Epithelial cell of umbilical artery (primary cell): Measurements from ENCODE around the gene CRK. TPM values are rescaled to one million over a fixed set of nuclear protein-coding genes. Genes with fewer than 3 reads are reported as not detected.

Source experiments
- total RNA-seq: library from RNA; depleted of rRNA; stranded (reverse); fragments of >200 nt; gene quantifications from 2 replicates; pipeline ENCODE4 v1.2.3, GENCODE V29; 2014

The CRK gene
- total RNA-seq, result 139 and 162 TPM in 2 replicates

DNA sequence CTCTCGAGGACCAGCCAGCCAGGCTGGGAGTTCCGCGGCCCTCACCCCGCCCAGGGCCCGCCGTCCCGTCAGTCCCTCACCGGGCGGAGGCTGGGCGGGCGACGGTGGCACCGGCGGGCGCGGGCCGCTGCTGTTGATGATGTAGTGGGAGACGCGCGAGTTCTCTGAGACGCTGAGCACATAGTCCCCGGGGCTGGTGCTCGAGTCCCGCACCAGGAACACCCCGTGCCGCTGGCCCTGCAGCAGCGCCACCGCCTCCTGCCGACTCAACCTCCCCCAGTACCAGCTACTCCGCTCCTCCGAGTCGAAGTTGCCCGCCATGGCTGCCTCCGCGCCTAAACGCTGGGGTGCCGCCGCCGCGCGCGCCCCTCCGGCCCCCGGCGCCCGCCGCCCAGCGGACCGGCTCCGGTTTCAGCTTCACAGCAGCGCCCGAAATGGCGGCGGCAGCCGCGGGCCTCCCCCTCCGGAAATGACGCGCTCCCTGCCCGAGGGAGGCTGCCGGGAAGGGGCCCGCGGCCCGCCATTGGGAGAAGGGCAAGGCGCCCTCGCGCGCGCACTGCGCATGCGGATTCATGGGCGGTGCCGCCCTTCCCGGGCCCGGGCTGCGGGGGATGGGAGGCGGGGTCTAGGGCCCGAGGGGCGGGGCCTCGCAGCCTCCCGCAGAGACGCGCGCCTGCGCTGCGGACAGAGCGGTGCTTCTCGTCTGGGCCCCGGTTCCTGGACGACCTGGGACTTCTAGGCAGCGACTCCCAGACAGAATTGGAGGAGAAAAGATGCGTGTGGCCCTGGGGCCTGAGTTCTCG is at the start of gene CRK:
Gene CRK (minus strand): TSS at position 436 of the 803 bp plus-strand sequence. CDS start 115 bp downstream, at position 321.

GRCh38 chr17:1492249-1493206 is 36.5 kb upstream of the CRK start, which contains the start of gene MYO1C:
TSS of gene MYO1C (minus strand) at chr17:1492686. CDS start at chr17:1492487, 199 bp downstream.

DNA sequence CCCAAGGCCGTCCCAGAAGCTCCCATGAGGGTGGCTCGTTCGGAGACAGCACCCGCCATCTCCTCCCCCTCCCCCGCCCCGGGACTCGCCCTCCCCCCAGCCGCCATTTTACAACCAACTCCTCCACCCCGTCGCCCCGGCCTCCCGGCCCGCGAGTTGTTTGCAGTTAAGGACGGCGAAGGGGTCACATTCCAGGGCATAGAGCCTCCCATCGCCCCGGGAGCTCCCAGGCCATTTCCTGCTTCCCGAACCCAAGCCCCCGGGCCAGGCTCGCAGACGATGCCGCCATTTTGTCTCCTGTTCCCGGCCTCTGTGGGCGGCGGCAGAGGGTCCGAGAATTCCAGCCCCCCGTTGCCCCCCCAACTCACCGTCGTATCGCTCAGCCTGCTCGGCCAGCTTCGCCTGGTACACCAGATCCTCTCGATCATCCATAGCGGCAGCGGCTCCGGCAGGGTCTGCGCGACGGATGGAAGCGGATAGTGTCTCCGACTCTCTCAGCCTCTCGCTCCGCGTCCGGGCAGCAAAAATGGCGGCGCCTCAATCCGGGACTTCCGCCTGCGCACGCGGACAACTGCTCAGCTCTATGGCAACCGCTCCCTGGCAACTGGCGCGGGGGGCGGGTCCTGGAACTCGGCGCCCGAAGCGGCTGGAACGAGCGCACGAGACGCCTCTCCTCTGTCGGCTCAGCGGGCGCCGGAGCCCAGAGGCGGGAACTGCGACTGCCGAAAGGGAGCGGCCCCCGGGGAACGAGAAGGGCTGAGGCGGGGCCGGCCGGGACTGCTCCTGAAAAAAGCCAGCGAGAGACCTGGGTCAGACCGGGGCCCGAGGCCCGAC is 56.1 kb downstream of the CRK start, which contains the start of gene YWHAE:
Gene YWHAE (minus strand): TSS at position 544 of the 834 bp plus-strand sequence. CDS start 112 bp downstream, at position 432.

Other genes starting within 250 kb of the CRK start
- not detected in 2 replicates for gene BHLHA9, start 185.8 kb downstream of the CRK start, total RNA-seq
- not detected in 2 replicates for gene TRARG1, start 176.6 kb downstream of the CRK start, total RNA-seq
- 665 and 732 TPM in 2 replicates for gene YWHAE, start 56.0 kb downstream of the CRK start, total RNA-seq
- 141 and 172 TPM in 2 replicates for gene MYO1C, start 36.5 kb upstream of the CRK start, total RNA-seq
- gene INPP5K, start 60.4 kb upstream of the CRK start, total RNA-seq, result 42.2 and 45.6 TPM in 2 replicates
- gene PITPNA, start 106.6 kb upstream of the CRK start, total RNA-seq, result 18.8 and 21.7 TPM in 2 replicates
- gene SLC43A2, start 172.6 kb upstream of the CRK start, total RNA-seq, result 12.9 and 13.0 TPM in 2 replicates
- 107 and 115 TPM in 2 replicates for gene SCARF1, start 189.5 kb upstream of the CRK start, total RNA-seq
- 10.1 and 34.0 TPM in 2 replicates for gene RILP, start 193.6 kb upstream of the CRK start, total RNA-seq
- 69.9 and 81.9 TPM in 2 replicates for gene PRPF8, start 228.6 kb upstream of the CRK start, total RNA-seq